ENCODE measurements around the gene MRO. TPM values are rescaled to one million over a fixed set of nuclear protein-coding genes. Genes with fewer than 3 reads are reported as not detected.

The MRO gene
- polyA plus RNA-seq, 1 experiment: 0.06 TPM

DNA sequence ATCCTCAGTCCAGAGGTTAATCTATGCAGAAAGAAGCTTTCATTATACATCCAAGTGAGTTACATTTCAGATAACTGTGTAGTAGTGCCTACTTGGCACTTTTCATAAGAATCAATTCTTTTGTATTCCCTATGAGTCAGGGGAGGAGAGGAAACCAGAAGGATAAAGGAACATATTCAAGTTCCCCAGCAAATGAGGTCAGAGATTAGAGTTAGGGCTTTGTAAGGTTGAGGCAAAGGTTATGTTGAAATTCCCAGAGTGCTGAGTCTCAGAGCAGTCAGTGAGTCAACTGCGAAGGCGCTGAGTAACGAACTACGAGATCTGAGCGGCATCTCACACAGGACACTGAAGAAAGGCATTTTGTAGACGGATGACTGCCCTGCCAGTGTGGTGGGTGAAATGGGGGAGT is 34.1 kb upstream of the MRO start:
- TF ChIP-seq CTCF (IDR thresholded peaks at IDR 0.05; ENCODE audit: low read depth, low read length): no peak
- no peak overlapping the region for H3K27ac ChIP-seq (ENCODE audit: low read depth, low read length)
- no peaks in the 10 kb centered on the region for H3K9me3 ChIP-seq (ENCODE audit: control insufficient read depth, insufficient read depth, low read length)
- H3K27me3 ChIP-seq (ENCODE audit: control insufficient read depth, insufficient read depth, low read length): no peaks in the 10 kb centered on the region
- DNase-seq (ENCODE audit: low read depth, low spot score): no peak
- ChIA-PET CTCF (no interaction called here), POLR2A (no interaction called here)
- no peak overlapping the region for H3K4me3 ChIP-seq (ENCODE audit: low read depth, low read length)

DNA sequence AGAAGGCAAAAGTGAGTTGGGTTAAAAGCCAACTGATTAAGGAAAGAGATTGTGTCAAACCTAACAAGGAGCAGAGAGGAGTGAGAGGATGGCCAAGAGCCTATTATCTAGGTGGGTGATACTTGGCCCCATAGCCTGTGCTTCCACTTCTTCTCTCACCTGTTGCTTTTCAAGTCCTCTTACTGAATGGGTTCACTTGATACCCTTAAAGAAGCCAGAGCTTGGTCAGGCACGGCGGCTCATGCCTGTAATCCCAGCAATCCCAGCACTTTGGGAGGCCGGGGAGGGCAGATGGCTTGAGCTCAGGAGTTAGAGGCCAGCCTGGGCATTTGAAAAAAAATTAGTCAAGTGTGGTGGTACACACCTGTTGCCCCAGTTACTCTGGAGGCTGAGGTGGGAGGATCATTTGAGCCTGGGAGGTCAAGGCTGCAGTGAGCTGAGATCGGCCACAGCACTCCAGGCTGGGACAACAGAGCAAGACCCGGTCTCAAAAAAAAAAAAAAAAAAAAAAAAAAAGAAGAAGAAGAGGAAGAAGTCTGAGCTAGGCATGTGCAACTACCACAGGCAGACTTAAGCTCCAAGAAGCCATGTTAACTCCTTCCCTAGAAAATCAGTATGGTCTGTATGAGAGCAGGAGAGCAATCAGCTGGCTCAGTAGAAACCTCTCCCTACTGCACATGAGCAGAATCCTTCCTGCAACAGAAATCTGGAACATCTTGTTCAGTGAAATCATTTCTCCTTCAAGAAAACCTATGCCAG is 30.7 kb upstream of the MRO start:
- Histone ChIP-seq H3K9me3 (ENCODE audit: control insufficient read depth, insufficient read depth, low read length) (no peaks in the 10 kb centered on the region), H3K27ac (ENCODE audit: low read depth, low read length) (no peak overlapping the region), H3K27me3 (ENCODE audit: control insufficient read depth, insufficient read depth, low read length) (no peaks in the 10 kb centered on the region), H3K4me3 (ENCODE audit: low read depth, low read length) (no peak overlapping the region)
- no peak for DNase-seq (ENCODE audit: low read depth, low spot score)
- TF ChIP-seq CTCF (IDR thresholded peaks at IDR 0.05; ENCODE audit: low read depth, low read length): no peak
- CTCF ChIA-PET: no interaction called here
- POLR2A ChIA-PET: no interaction called here

DNA sequence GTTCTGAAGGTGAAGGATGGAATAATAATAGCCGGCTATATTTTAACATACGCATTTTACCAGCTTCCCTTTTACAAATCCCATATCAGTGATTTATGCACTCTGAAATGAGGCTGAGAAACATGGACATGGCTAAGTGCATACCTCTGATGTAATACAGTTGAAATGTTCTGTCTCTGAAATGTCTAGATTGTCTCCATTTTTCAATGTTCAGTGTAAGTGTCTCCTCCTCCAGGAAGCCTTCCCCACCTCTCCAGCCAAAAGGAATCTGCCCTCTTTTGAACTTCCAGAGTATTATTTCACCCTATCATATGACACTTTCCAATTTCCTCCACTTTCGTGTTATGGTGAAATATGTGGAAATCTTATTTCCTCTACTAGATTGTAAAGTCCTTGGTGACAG is 29.6 kb upstream of the MRO start:
- H3K27ac ChIP-seq (ENCODE audit: low read depth, low read length): no peak overlapping the region
- H3K4me3 ChIP-seq (ENCODE audit: low read depth, low read length): no peak overlapping the region
- ChIA-PET POLR2A (no interaction called here), CTCF (interaction anchor here (0.5 kb wide), 1 partner anchor 92 kb away, joined by 3 read pairs; no protein-coding TSS in a partner anchor)
- no peaks in the 10 kb centered on the region for H3K27me3 ChIP-seq (ENCODE audit: control insufficient read depth, insufficient read depth, low read length)
- H3K9me3 ChIP-seq (ENCODE audit: control insufficient read depth, insufficient read depth, low read length): no peaks in the 10 kb centered on the region
- no peak for TF ChIP-seq CTCF (IDR thresholded peaks at IDR 0.05; ENCODE audit: low read depth, low read length)
- DNase-seq (ENCODE audit: low read depth, low spot score): no peak

- H3K27ac ChIP-seq (ENCODE audit: low read depth, low read length): no peak overlapping the region
- peaks cover 2% of the 10 kb centered on the region for H3K27me3 ChIP-seq (ENCODE audit: control insufficient read depth, insufficient read depth, low read length)
- no peak overlapping the region for H3K4me3 ChIP-seq (ENCODE audit: low read depth, low read length)
- POLR2A ChIA-PET: no interaction called here
- CTCF ChIA-PET: interaction anchor here (0.5 to 0.6 kb wide), 2 partner anchors 93 to 131 kb away, joined by 3 to 4 read pairs; no protein-coding TSS in a partner anchor
- DNase-seq (ENCODE audit: low read depth, low spot score): no peak
- no peak for TF ChIP-seq CTCF (IDR thresholded peaks at IDR 0.05; ENCODE audit: low read depth, low read length)
- no peaks in the 10 kb centered on the region for H3K9me3 ChIP-seq (ENCODE audit: control insufficient read depth, insufficient read depth, low read length)
Measured at GRCh38 chr18:50848991-50849390, 29.2 kb upstream of the MRO start.

DNA sequence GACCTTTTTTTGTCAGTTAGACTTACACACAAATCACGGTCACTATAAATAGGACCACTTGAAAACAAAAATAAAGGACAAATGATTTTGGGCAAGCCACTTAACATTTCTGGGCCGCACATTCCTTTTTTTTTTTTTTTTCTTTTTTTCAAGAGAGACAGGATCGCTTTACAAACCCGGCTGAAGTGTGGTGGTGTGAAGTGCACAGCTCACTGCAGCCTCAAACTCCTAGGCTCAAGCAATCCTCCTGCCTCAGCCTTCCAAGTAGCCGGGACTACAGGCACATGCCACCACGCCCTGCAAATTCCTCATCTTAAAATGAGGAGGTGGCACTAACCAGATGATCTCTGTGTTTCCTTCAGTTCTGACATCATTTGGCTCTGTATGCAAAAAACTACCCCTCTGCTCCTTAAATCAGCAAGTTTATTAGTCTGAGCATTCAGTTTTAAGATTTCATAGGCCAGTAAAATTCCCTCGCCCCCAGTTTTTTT is 28.3 kb upstream of the MRO start:
- POLR2A ChIA-PET: no interaction called here
- H3K4me3 ChIP-seq (ENCODE audit: low read depth, low read length): no peak overlapping the region
- H3K27me3 ChIP-seq (ENCODE audit: control insufficient read depth, insufficient read depth, low read length): peaks cover 3% of the 10 kb centered on the region
- DNase-seq (ENCODE audit: low read depth, low spot score): no peak
- H3K9me3 ChIP-seq (ENCODE audit: control insufficient read depth, insufficient read depth, low read length): no peaks in the 10 kb centered on the region
- CTCF ChIA-PET: interaction anchor here (0.7 to 1.0 kb wide), 3 partner anchors 28 to 1866 kb away, joined by 3 to 4 read pairs (median 3); partner anchors contain the start of gene MRO
- no peak for TF ChIP-seq CTCF (IDR thresholded peaks at IDR 0.05; ENCODE audit: low read depth, low read length)
- H3K27ac ChIP-seq (ENCODE audit: low read depth, low read length): no peak overlapping the region
